ENCODE results near the gene MR1. TPM values are rescaled to one million over a fixed set of nuclear protein-coding genes. Genes with fewer than 3 reads are reported as not detected.

The MR1 gene
- polyA plus RNA-seq, 4 donors: 1.1 to 17.1 (median 4.6) TPM

GRCh38 chr1:181089017-181089675 is 55.4 kb downstream of the MR1 start:
- H3K9me3 ChIP-seq (ENCODE audit: control insufficient read depth in 2 of 2, insufficient read depth in 1 of 2, low read depth in 1 of 2, low read length in 1 of 2): no peaks in the 10 kb centered on the region
- no peaks in the 10 kb centered on the region for H3K27me3 ChIP-seq (ENCODE audit: control insufficient read depth in 3 of 3, insufficient read depth in 3 of 3, low read length in 3 of 3)
- H3K4me3 ChIP-seq (ENCODE audit: low read depth in 1 of 3, low read length in 3 of 3): peak overlapping the region; percentile 77 to 90 (median 83)
- DNase-seq (peak in 1 of 2 donors; percentile 68), FAIRE-seq (no peak)
- 0 to 1% (median 0%) methylated on average over 62 to 97 of the region's 97 CpGs for WGBS, 3 donors
- H3K4me1 ChIP-seq (ENCODE audit: control insufficient read depth in 3 of 3, insufficient read depth in 2 of 3, low read depth in 1 of 3, low read length in 2 of 3): peaks cover 2 to 27% (median 8%) of the 10 kb centered on the region in 3 donors
- peaks cover 0 to 2% (median 0%) of the 10 kb centered on the region in 3 donors for H3K36me3 ChIP-seq (ENCODE audit: control insufficient read depth in 3 of 3, insufficient read depth in 2 of 3, low read depth in 1 of 3, low read length in 3 of 3)
- peak overlapping the region; percentile 84 to 96 (median 92) for H3K27ac ChIP-seq (ENCODE audit: low read depth in 1 of 3, low read length in 2 of 3)

GRCh38 chr1:181089676-181090544 is 56.1 kb downstream of the MR1 start:
- peak overlapping the region; percentile 77 to 90 (median 83) for H3K4me3 ChIP-seq (ENCODE audit: low read depth in 1 of 3, low read length in 3 of 3)
- H3K27ac ChIP-seq (ENCODE audit: low read depth in 1 of 3, low read length in 2 of 3): peak overlapping the region; percentile 75 to 96 (median 84)
- FAIRE-seq (no peak), DNase-seq (peak; percentile 68 to 82)
- H3K9me3 ChIP-seq (ENCODE audit: control insufficient read depth in 2 of 2, insufficient read depth in 1 of 2, low read depth in 1 of 2, low read length in 1 of 2): no peaks in the 10 kb centered on the region
- H3K27me3 ChIP-seq (ENCODE audit: control insufficient read depth in 3 of 3, insufficient read depth in 3 of 3, low read length in 3 of 3): no peaks in the 10 kb centered on the region
- 0 to 2% (median 0%) methylated on average over 41 to 48 of the region's 48 CpGs for WGBS, 3 donors
- peaks cover 0 to 4% (median 0%) of the 10 kb centered on the region in 3 donors for H3K36me3 ChIP-seq (ENCODE audit: control insufficient read depth in 3 of 3, insufficient read depth in 2 of 3, low read depth in 1 of 3, low read length in 3 of 3)
- H3K4me1 ChIP-seq (ENCODE audit: control insufficient read depth in 3 of 3, insufficient read depth in 2 of 3, low read depth in 1 of 3, low read length in 2 of 3): peaks cover 2 to 29% (median 8%) of the 10 kb centered on the region in 3 donors

- peak; percentile 71 to 76 for DNase-seq
- WGBS, 3 donors: 4 to 20% (median 12%) methylated on average over 9 of the region's 9 CpGs
- H3K27me3 ChIP-seq (ENCODE audit: control insufficient read depth in 3 of 3, insufficient read depth in 3 of 3, low read length in 3 of 3): no peaks in the 10 kb centered on the region
- peak overlapping the region in 2 of 3 donors; percentile 75 to 84 for H3K27ac ChIP-seq (ENCODE audit: low read depth in 1 of 3, low read length in 2 of 3)
- H3K4me3 ChIP-seq (ENCODE audit: low read depth in 1 of 3, low read length in 3 of 3): peak overlapping the region; percentile 35 to 90 (median 83)
- H3K4me1 ChIP-seq (ENCODE audit: control insufficient read depth in 3 of 3, insufficient read depth in 2 of 3, low read depth in 1 of 3, low read length in 2 of 3): peaks cover 2 to 31% (median 8%) of the 10 kb centered on the region in 3 donors
- no peaks in the 10 kb centered on the region for H3K9me3 ChIP-seq (ENCODE audit: control insufficient read depth in 2 of 2, insufficient read depth in 1 of 2, low read depth in 1 of 2, low read length in 1 of 2)
- peaks cover 0 to 5% (median 0%) of the 10 kb centered on the region in 3 donors for H3K36me3 ChIP-seq (ENCODE audit: control insufficient read depth in 3 of 3, insufficient read depth in 2 of 3, low read depth in 1 of 3, low read length in 3 of 3)
- FAIRE-seq: no peak
Measured at GRCh38 chr1:181090641-181091126, 56.9 kb downstream of the MR1 start.

- H3K27ac ChIP-seq (ENCODE audit: low read depth in 1 of 3, low read length in 2 of 3): peak overlapping the region in 1 of 3 donors; percentile 75
- 76 to 79% (median 76%) methylated on average over 8 of the region's 8 CpGs for WGBS, 3 donors
- no peaks in the 10 kb centered on the region for H3K27me3 ChIP-seq (ENCODE audit: control insufficient read depth in 3 of 3, insufficient read depth in 3 of 3, low read length in 3 of 3)
- H3K36me3 ChIP-seq (ENCODE audit: control insufficient read depth in 3 of 3, insufficient read depth in 2 of 3, low read depth in 1 of 3, low read length in 3 of 3): peaks cover 0 to 5% (median 0%) of the 10 kb centered on the region in 3 donors
- H3K4me3 ChIP-seq (ENCODE audit: low read depth in 1 of 3, low read length in 3 of 3): peak overlapping the region in 2 of 3 donors; percentile 83 to 90
- peaks cover 2 to 31% (median 10%) of the 10 kb centered on the region in 3 donors for H3K4me1 ChIP-seq (ENCODE audit: control insufficient read depth in 3 of 3, insufficient read depth in 2 of 3, low read depth in 1 of 3, low read length in 2 of 3)
- DNase-seq (no peak), FAIRE-seq (no peak)
- H3K9me3 ChIP-seq (ENCODE audit: control insufficient read depth in 2 of 2, insufficient read depth in 1 of 2, low read depth in 1 of 2, low read length in 1 of 2): no peaks in the 10 kb centered on the region
Measured at GRCh38 chr1:181091309-181092040, 57.7 kb downstream of the MR1 start.

- WGBS, 3 donors: 69 to 83% (median 76%) methylated on average over 2 of the region's 2 CpGs
- H3K36me3 ChIP-seq (ENCODE audit: control insufficient read depth in 3 of 3, insufficient read depth in 2 of 3, low read depth in 1 of 3, low read length in 3 of 3): peaks cover 0 to 5% (median 0%) of the 10 kb centered on the region in 3 donors
- FAIRE-seq: no peak
- DNase-seq: no peak
- H3K27ac ChIP-seq (ENCODE audit: low read depth in 1 of 3, low read length in 2 of 3): no peak overlapping the region
- peaks cover 2 to 33% (median 10%) of the 10 kb centered on the region in 3 donors for H3K4me1 ChIP-seq (ENCODE audit: control insufficient read depth in 3 of 3, insufficient read depth in 2 of 3, low read depth in 1 of 3, low read length in 2 of 3)
- no peaks in the 10 kb centered on the region for H3K27me3 ChIP-seq (ENCODE audit: control insufficient read depth in 3 of 3, insufficient read depth in 3 of 3, low read length in 3 of 3)
- no peak overlapping the region for H3K4me3 ChIP-seq (ENCODE audit: low read depth in 1 of 3, low read length in 3 of 3)
- no peaks in the 10 kb centered on the region for H3K9me3 ChIP-seq (ENCODE audit: control insufficient read depth in 2 of 2, insufficient read depth in 1 of 2, low read depth in 1 of 2, low read length in 1 of 2)
Measured at GRCh38 chr1:181092056-181092455, 58.3 kb downstream of the MR1 start.

- Histone ChIP-seq H3K9me3 (ENCODE audit: control insufficient read depth in 2 of 2, insufficient read depth in 1 of 2, low read depth in 1 of 2, low read length in 1 of 2) (no peaks in the 10 kb centered on the region), H3K36me3 (ENCODE audit: control insufficient read depth in 3 of 3, insufficient read depth in 2 of 3, low read depth in 1 of 3, low read length in 3 of 3) (peaks cover 0 to 5% (median 0%) of the 10 kb centered on the region in 3 donors), H3K4me3 (ENCODE audit: low read depth in 1 of 3, low read length in 3 of 3) (no peak overlapping the region), H3K27ac (ENCODE audit: low read depth in 1 of 3, low read length in 2 of 3) (peak overlapping the region in 1 of 3 donors; percentile 66), H3K4me1 (ENCODE audit: control insufficient read depth in 3 of 3, insufficient read depth in 2 of 3, low read depth in 1 of 3, low read length in 2 of 3) (peaks cover 2 to 31% (median 10%) of the 10 kb centered on the region in 3 donors), H3K27me3 (ENCODE audit: control insufficient read depth in 3 of 3, insufficient read depth in 3 of 3, low read length in 3 of 3) (no peaks in the 10 kb centered on the region)
- FAIRE-seq: no peak
- DNase-seq: peak; percentile 47 to 61
- WGBS, 3 donors: 20 to 63% (median 42%) methylated on average over 4 of the region's 4 CpGs
Measured at GRCh38 chr1:181092883-181093458, 59.2 kb downstream of the MR1 start.

GRCh38 chr1:181094416-181095212 is 60.8 kb downstream of the MR1 start:
- DNase-seq (no peak), FAIRE-seq (no peak)
- Histone ChIP-seq H3K27me3 (ENCODE audit: control insufficient read depth in 3 of 3, insufficient read depth in 3 of 3, low read length in 3 of 3) (peaks cover 0 to 2% (median 0%) of the 10 kb centered on the region in 3 donors), H3K9me3 (ENCODE audit: control insufficient read depth in 2 of 2, insufficient read depth in 1 of 2, low read depth in 1 of 2, low read length in 1 of 2) (no peaks in the 10 kb centered on the region), H3K4me1 (ENCODE audit: control insufficient read depth in 3 of 3, insufficient read depth in 2 of 3, low read depth in 1 of 3, low read length in 2 of 3) (peaks cover 2 to 31% (median 12%) of the 10 kb centered on the region in 3 donors), H3K36me3 (ENCODE audit: control insufficient read depth in 3 of 3, insufficient read depth in 2 of 3, low read depth in 1 of 3, low read length in 3 of 3) (peaks cover 0 to 5% (median 0%) of the 10 kb centered on the region in 3 donors), H3K27ac (ENCODE audit: low read depth in 1 of 3, low read length in 2 of 3) (peak overlapping the region in 1 of 3 donors; percentile 34), H3K4me3 (ENCODE audit: low read depth in 1 of 3, low read length in 3 of 3) (no peak overlapping the region)
- WGBS, 3 donors: 66 to 86% (median 79%) methylated on average over 7 of the region's 7 CpGs

Data from small intestine (tissue), 7 donors.